NT2/D1 (cell line): ENCODE data around the gene ADAMTS13.

ENCODE experiments used
- YY1 ChIP-seq: IDR thresholded peaks from 2 replicates; pipeline ENCODE4 v1.6.1; 2011; ENCODE audit not compliant: insufficient read length, insufficient read depth
- ZNF274 ChIP-seq: IDR thresholded peaks from 2 replicates; pipeline ENCODE4 v1.6.1; 2011; ENCODE audit warnings: mild to moderate bottlenecking, low read depth, low read length

- TF ChIP-seq YY1 (no peak), ZNF274 (no peak)
Observed at GRCh38 chr9:133448487-133448972, 26.4 kb downstream of the ADAMTS13 start.
